ENCODE measurements around the gene PGM1. TPM values are rescaled to one million over a fixed set of nuclear protein-coding genes. Genes with fewer than 3 reads are reported as not detected.

PGM1 gene
- total RNA-seq, 1 donor from 2014 or later = 34.9 TPM

DNA sequence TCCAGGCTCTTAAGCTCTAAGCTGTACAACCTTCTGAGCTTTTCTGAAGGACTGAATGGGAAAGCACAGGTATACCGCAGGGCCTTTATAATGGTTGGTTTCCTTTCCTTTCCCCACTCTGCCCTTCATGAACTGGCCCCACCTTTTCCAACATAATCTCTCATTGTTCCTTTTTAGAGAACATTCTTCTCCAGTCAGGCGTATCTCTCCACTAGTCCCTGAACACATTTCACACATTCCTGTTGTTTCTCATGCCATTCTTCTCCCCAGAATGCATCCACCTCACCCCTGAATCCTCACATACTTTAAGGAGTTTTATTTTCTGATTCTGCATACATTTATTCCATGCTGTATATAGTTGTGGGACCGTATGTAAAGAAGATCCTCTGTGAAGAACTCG lies 41.3 kb downstream of the PGM1 start:
- Mint-ChIP-seq H3K4me1 (ENCODE audit: unreplicated experiment) (peaks cover 18% of the 10 kb centered on the region), H3K27me3 (ENCODE audit: unreplicated experiment) (no peaks in the 10 kb centered on the region), H3K27ac (ENCODE audit: unreplicated experiment) (no peak overlapping the region), H3K9me3 (ENCODE audit: unreplicated experiment) (no peaks in the 10 kb centered on the region), H3K36me3 (ENCODE audit: unreplicated experiment) (peaks cover 38% of the 10 kb centered on the region), H3K4me3 (ENCODE audit: unreplicated experiment) (no peak overlapping the region)
- DNase-seq (ENCODE audit: extremely low spot score, unreplicated experiment) = no peak
- TF ChIP-seq, protein P1, sequence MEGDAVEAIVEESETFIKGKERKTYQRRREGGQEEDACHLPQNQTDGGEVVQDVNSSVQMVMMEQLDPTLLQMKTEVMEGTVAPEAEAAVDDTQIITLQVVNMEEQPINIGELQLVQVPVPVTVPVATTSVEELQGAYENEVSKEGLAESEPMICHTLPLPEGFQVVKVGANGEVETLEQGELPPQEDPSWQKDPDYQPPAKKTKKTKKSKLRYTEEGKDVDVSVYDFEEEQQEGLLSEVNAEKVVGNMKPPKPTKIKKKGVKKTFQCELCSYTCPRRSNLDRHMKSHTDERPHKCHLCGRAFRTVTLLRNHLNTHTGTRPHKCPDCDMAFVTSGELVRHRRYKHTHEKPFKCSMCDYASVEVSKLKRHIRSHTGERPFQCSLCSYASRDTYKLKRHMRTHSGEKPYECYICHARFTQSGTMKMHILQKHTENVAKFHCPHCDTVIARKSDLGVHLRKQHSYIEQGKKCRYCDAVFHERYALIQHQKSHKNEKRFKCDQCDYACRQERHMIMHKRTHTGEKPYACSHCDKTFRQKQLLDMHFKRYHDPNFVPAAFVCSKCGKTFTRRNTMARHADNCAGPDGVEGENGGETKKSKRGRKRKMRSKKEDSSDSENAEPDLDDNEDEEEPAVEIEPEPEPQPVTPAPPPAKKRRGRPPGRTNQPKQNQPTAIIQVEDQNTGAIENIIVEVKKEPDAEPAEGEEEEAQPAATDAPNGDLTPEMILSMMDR (IDR thresholded peaks at IDR 0.05) = no peak

GRCh38 chr1:63635681-63636080 lies 42.5 kb downstream of the PGM1 start:
- TF ChIP-seq, protein P1 (IDR thresholded peaks at IDR 0.05) = no peak
- H3K4me1 Mint-ChIP-seq (ENCODE audit: unreplicated experiment) = peaks cover 17% of the 10 kb centered on the region
- H3K36me3 Mint-ChIP-seq (ENCODE audit: unreplicated experiment) = peaks cover 37% of the 10 kb centered on the region
- H3K27ac Mint-ChIP-seq (ENCODE audit: unreplicated experiment) = no peak overlapping the region
- no peak for DNase-seq (ENCODE audit: extremely low spot score, unreplicated experiment)
- H3K4me3 Mint-ChIP-seq (ENCODE audit: unreplicated experiment) = no peak overlapping the region
- H3K27me3 Mint-ChIP-seq (ENCODE audit: unreplicated experiment) = no peaks in the 10 kb centered on the region
- H3K9me3 Mint-ChIP-seq (ENCODE audit: unreplicated experiment) = no peaks in the 10 kb centered on the region

- no peak for DNase-seq (ENCODE audit: extremely low spot score, unreplicated experiment)
- Mint-ChIP-seq H3K4me3 (ENCODE audit: unreplicated experiment) (no peak overlapping the region), H3K4me1 (ENCODE audit: unreplicated experiment) (peaks cover 19% of the 10 kb centered on the region), H3K27ac (ENCODE audit: unreplicated experiment) (no peak overlapping the region), H3K9me3 (ENCODE audit: unreplicated experiment) (no peaks in the 10 kb centered on the region), H3K27me3 (ENCODE audit: unreplicated experiment) (no peaks in the 10 kb centered on the region), H3K36me3 (ENCODE audit: unreplicated experiment) (peaks cover 37% of the 10 kb centered on the region)
- TF ChIP-seq, protein P1 (IDR thresholded peaks at IDR 0.05) = no peak
These were observed 43.2 kb downstream of the PGM1 start for GRCh38 chr1:63636192-63637105.

DNA sequence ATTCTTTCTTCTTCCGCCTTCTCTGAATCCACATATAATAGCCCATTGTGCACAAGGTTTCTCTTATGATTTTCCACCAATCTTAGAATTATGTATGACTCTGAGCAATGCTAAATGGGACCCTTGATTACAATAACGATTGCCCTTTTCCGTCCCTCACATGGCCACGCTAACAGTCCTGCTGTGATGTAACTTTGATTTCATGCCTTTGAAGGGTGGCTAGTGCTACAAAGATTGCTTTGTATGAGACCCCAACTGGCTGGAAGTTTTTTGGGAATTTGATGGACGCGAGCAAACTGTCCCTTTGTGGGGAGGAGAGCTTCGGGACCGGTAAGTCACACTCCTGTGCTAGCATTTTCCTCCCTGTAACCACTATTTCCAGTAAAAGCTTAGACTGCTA lies 45.3 kb downstream of the PGM1 start:
- no peak for DNase-seq (ENCODE audit: extremely low spot score, unreplicated experiment)
- Mint-ChIP-seq H3K9me3 (ENCODE audit: unreplicated experiment) (no peaks in the 10 kb centered on the region), H3K27me3 (ENCODE audit: unreplicated experiment) (no peaks in the 10 kb centered on the region), H3K4me1 (ENCODE audit: unreplicated experiment) (peaks cover 23% of the 10 kb centered on the region), H3K4me3 (ENCODE audit: unreplicated experiment) (no peak overlapping the region), H3K27ac (ENCODE audit: unreplicated experiment) (no peak overlapping the region), H3K36me3 (ENCODE audit: unreplicated experiment) (peaks cover 29% of the 10 kb centered on the region)
- TF ChIP-seq, protein P1 (IDR thresholded peaks at IDR 0.05) = no peak

- H3K36me3 Mint-ChIP-seq (ENCODE audit: unreplicated experiment) = peaks cover 29% of the 10 kb centered on the region
- H3K9me3 Mint-ChIP-seq (ENCODE audit: unreplicated experiment) = no peaks in the 10 kb centered on the region
- DNase-seq (ENCODE audit: extremely low spot score, unreplicated experiment) = no peak
- TF ChIP-seq, protein P1 (IDR thresholded peaks at IDR 0.05) = no peak
- H3K4me1 Mint-ChIP-seq (ENCODE audit: unreplicated experiment) = peaks cover 27% of the 10 kb centered on the region
- H3K4me3 Mint-ChIP-seq (ENCODE audit: unreplicated experiment) = no peak overlapping the region
- H3K27me3 Mint-ChIP-seq (ENCODE audit: unreplicated experiment) = no peaks in the 10 kb centered on the region
- no peak overlapping the region for H3K27ac Mint-ChIP-seq (ENCODE audit: unreplicated experiment)
These were observed 45.7 kb downstream of the PGM1 start for GRCh38 chr1:63638875-63639274.

Data from osteocyte (in vitro differentiated cells).